ENCODE measurements around the gene MAP4. TPM values are rescaled to one million over a fixed set of nuclear protein-coding genes. Genes with fewer than 3 reads are reported as not detected.
A peak's percentile ranks its signal among the peaks of the same experiment; 100 is the strongest.

Gene MAP4
- total RNA-seq, 1 donor, result 158 TPM

GRCh38 chr3:47849699-47850563 is 166.3 kb downstream of the MAP4 start:
- no peak overlapping the region for H3K27ac ChIP-seq (ENCODE audit: low read depth, low read length)
- no peaks in the 10 kb centered on the region for H3K79me2 ChIP-seq (ENCODE audit: insufficient read depth, low read length)
- no peak overlapping the region for H3K4me3 ChIP-seq (ENCODE audit: insufficient read depth, low read length)
- H3K27me3 ChIP-seq (ENCODE audit: insufficient read depth, low read length), result no peaks in the 10 kb centered on the region
- no peaks in the 10 kb centered on the region for H3K4me1 ChIP-seq (ENCODE audit: insufficient read depth, low read length)
- H3K9me3 ChIP-seq (ENCODE audit: low read depth, low read length), result no peaks in the 10 kb centered on the region
- no peak overlapping the region for H3K4me2 ChIP-seq (ENCODE audit: insufficient read depth, low read length)
- H3K36me3 ChIP-seq (ENCODE audit: insufficient read depth, low read length), result peaks cover 87% of the 10 kb centered on the region
- H2AFZ ChIP-seq (ENCODE audit: low read length), result no peak overlapping the region
- DNase-seq (ENCODE audit: insufficient read length, low spot score, missing footprints), result peak; percentile 82
- peaks cover 34% of the 10 kb centered on the region for H4K20me1 ChIP-seq (ENCODE audit: insufficient read depth, low read length)
- TF ChIP-seq CTCF (IDR thresholded peaks at IDR 0.05; ENCODE audit: extremely low read depth, low read depth, low read length), result peak; percentile 66

GRCh38 chr3:47849186-47849698 is 167.0 kb downstream of the MAP4 start:
- Histone ChIP-seq H3K27me3 (ENCODE audit: insufficient read depth, low read length) (no peaks in the 10 kb centered on the region), H3K4me3 (ENCODE audit: insufficient read depth, low read length) (no peak overlapping the region), H3K9me3 (ENCODE audit: low read depth, low read length) (no peaks in the 10 kb centered on the region), H3K36me3 (ENCODE audit: insufficient read depth, low read length) (peaks cover 88% of the 10 kb centered on the region), H3K4me2 (ENCODE audit: insufficient read depth, low read length) (no peak overlapping the region), H4K20me1 (ENCODE audit: insufficient read depth, low read length) (peaks cover 34% of the 10 kb centered on the region), H3K79me2 (ENCODE audit: insufficient read depth, low read length) (no peaks in the 10 kb centered on the region), H2AFZ (ENCODE audit: low read length) (no peak overlapping the region), H3K4me1 (ENCODE audit: insufficient read depth, low read length) (no peaks in the 10 kb centered on the region), H3K27ac (ENCODE audit: low read depth, low read length) (no peak overlapping the region)
- peak; percentile 73 for DNase-seq (ENCODE audit: insufficient read length, low spot score, missing footprints)
- no peak for TF ChIP-seq CTCF (IDR thresholded peaks at IDR 0.05; ENCODE audit: extremely low read depth, low read depth, low read length)

GRCh38 chr3:47848599-47849117 is 167.6 kb downstream of the MAP4 start:
- peaks cover 87% of the 10 kb centered on the region for H3K36me3 ChIP-seq (ENCODE audit: insufficient read depth, low read length)
- no peaks in the 10 kb centered on the region for H3K27me3 ChIP-seq (ENCODE audit: insufficient read depth, low read length)
- H4K20me1 ChIP-seq (ENCODE audit: insufficient read depth, low read length), result peaks cover 34% of the 10 kb centered on the region
- H3K79me2 ChIP-seq (ENCODE audit: insufficient read depth, low read length), result no peaks in the 10 kb centered on the region
- H3K9me3 ChIP-seq (ENCODE audit: low read depth, low read length), result no peaks in the 10 kb centered on the region
- no peaks in the 10 kb centered on the region for H3K4me1 ChIP-seq (ENCODE audit: insufficient read depth, low read length)
- H2AFZ ChIP-seq (ENCODE audit: low read length), result no peak overlapping the region
- peak; percentile 58 for DNase-seq (ENCODE audit: insufficient read length, low spot score, missing footprints)
- H3K27ac ChIP-seq (ENCODE audit: low read depth, low read length), result no peak overlapping the region
- no peak overlapping the region for H3K4me2 ChIP-seq (ENCODE audit: insufficient read depth, low read length)
- no peak for TF ChIP-seq CTCF (IDR thresholded peaks at IDR 0.05; ENCODE audit: extremely low read depth, low read depth, low read length)
- H3K4me3 ChIP-seq (ENCODE audit: insufficient read depth, low read length), result no peak overlapping the region
